Activated naive CD8-positive, alpha-beta T cell treated with anti-CD3 and anti-CD28 coated beads for 36 hours (primary cell): ENCODE results near the gene DMD. TPM values are rescaled to one million over a fixed set of nuclear protein-coding genes. Genes with fewer than 3 reads are reported as not detected.
"Not testable (repeated sequence)": the region's sequence is repeated elsewhere in the genome, so short reads cannot be mapped to it uniquely, and the experiment has no call there.

Experiments used
- DNase-seq: peaks from one replicate; pipeline ENCODE4 v3.0.0; 2021
- H3K27ac Mint-ChIP-seq: one replicate; pipeline ENCODE4 v1.8.0; 2022; ENCODE audit warnings: mild to moderate bottlenecking, moderate library complexity, mixed read lengths
- H3K27me3 Mint-ChIP-seq: one replicate; pipeline ENCODE4 v1.8.0; 2022; ENCODE audit warnings: mild to moderate bottlenecking, mixed read lengths
- H3K36me3 Mint-ChIP-seq: one replicate; pipeline ENCODE4 v1.8.0; 2021; ENCODE audit warnings: mild to moderate bottlenecking, mixed read lengths
- H3K4me1 Mint-ChIP-seq: one replicate; pipeline ENCODE4 v1.8.0; 2021; ENCODE audit warnings: mixed read lengths
- H3K4me3 Mint-ChIP-seq: one replicate; pipeline ENCODE4 v1.8.0; 2022; ENCODE audit warnings: mild to moderate bottlenecking, moderate library complexity, mixed read lengths
- H3K9me3 Mint-ChIP-seq: one replicate; pipeline ENCODE4 v1.8.0; 2022; ENCODE audit warnings: mixed read lengths
- total RNA-seq, 2 experiments: library from RNA; stranded (reverse); gene quantifications; one replicate each; pipeline ENCODE4 v1.2.3, GENCODE V29; 2021

DMD gene
- total RNA-seq, 2 experiments from 2014 or later = 0.08 to 0.46 TPM

GRCh38 chrX:32599156-32599555 is 612.2 kb downstream of the DMD start:
- H3K27ac Mint-ChIP-seq = no peak overlapping the region
- H3K4me1 Mint-ChIP-seq = no peaks in the 10 kb centered on the region
- DNase-seq = no peak
- H3K36me3 Mint-ChIP-seq = no peaks in the 10 kb centered on the region
- no peak overlapping the region for H3K4me3 Mint-ChIP-seq
- H3K9me3 Mint-ChIP-seq = no peaks in the 10 kb centered on the region
- H3K27me3 Mint-ChIP-seq = no peaks in the 10 kb centered on the region

DNA sequence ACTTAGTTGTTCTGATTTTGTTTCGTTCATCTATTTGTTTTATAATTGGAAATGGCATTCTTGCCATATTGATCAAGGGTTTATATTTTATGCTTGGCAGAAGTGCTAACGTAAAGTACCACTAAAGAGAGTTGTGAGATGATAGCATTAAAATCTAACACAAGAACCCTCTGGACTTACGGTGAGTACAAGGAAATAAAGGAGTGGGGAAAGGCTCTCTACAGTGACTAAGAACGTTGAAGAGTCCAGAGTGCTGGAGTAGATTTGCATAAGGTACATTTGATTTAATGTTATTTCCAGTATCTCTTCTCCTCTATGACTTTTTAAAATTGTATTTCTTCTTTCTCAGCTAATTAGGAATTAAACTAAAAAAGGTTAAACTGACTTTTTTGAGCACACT is 612.6 kb downstream of the DMD start:
- no peaks in the 10 kb centered on the region for H3K9me3 Mint-ChIP-seq
- no peaks in the 10 kb centered on the region for H3K27me3 Mint-ChIP-seq
- H3K36me3 Mint-ChIP-seq = no peaks in the 10 kb centered on the region
- DNase-seq = no peak
- no peak overlapping the region for H3K4me3 Mint-ChIP-seq
- no peaks in the 10 kb centered on the region for H3K4me1 Mint-ChIP-seq
- no peak overlapping the region for H3K27ac Mint-ChIP-seq

- H3K27ac Mint-ChIP-seq = no peak overlapping the region
- no peaks in the 10 kb centered on the region for H3K4me1 Mint-ChIP-seq
- no peak for DNase-seq
- H3K36me3 Mint-ChIP-seq = no peaks in the 10 kb centered on the region
- no peaks in the 10 kb centered on the region for H3K9me3 Mint-ChIP-seq
- no peak overlapping the region for H3K4me3 Mint-ChIP-seq
- H3K27me3 Mint-ChIP-seq = no peaks in the 10 kb centered on the region
These were observed 613.6 kb downstream of the DMD start for GRCh38 chrX:32597777-32598176.

DNA sequence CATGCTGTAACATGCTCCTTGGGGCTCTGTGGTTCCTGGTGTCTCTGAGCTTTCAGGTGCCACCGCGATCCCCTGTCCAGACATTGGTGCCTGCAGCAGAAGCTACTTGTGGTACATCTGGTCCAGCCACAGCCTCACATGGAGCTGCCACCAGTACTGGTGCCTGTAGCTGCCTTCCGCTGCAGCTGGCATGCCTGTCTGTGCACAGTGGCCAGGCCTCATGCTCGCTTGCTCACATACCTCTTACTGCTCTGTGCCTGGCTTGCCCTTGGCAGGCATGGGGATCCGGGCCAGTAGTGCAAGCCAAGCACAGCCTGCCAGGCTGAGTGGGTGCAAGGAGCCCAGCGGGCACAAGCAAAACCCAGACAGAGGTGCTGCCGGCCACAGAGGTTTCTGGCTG is 618.6 kb downstream of the DMD start:
- DNase-seq = no peak
- Mint-ChIP-seq H3K9me3 (no peaks in the 10 kb centered on the region), H3K36me3 (no peaks in the 10 kb centered on the region), H3K4me1 (no peaks in the 10 kb centered on the region), H3K27me3 (no peaks in the 10 kb centered on the region), H3K4me3 (no peak overlapping the region), H3K27ac (no peak overlapping the region)

- H3K27ac Mint-ChIP-seq = no peak overlapping the region
- H3K27me3 Mint-ChIP-seq = no peaks in the 10 kb centered on the region
- H3K4me1 Mint-ChIP-seq = no peaks in the 10 kb centered on the region
- no peaks in the 10 kb centered on the region for H3K36me3 Mint-ChIP-seq
- no peak overlapping the region for H3K4me3 Mint-ChIP-seq
- no peaks in the 10 kb centered on the region for H3K9me3 Mint-ChIP-seq
- DNase-seq = no peak
These were observed 619.8 kb downstream of the DMD start for GRCh38 chrX:32591589-32591988.

GRCh38 chrX:32582729-32583128 is 628.6 kb downstream of the DMD start:
- no peak for DNase-seq
- Mint-ChIP-seq H3K27me3 (no peaks in the 10 kb centered on the region), H3K36me3 (no peaks in the 10 kb centered on the region), H3K4me3 (no peak overlapping the region), H3K9me3 (no peaks in the 10 kb centered on the region), H3K27ac (no peak overlapping the region), H3K4me1 (no peaks in the 10 kb centered on the region)

DNA sequence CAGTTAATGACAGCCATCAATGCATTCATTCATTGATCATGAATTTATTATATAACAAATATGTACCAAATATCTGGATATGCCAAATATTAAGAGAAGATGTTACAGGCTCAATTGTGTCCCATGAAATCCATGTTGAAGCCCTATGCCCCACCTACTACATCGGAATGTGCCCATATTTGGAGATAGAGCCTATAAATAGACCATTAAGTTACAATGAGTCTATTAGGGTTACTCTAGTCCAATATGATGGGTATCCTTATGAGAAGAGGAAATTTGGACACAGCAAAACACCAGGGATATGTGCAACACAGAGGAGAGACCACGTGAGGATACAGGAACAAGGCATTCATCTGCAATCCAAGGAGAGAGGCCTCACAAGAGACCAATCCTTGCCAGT is 634.5 kb downstream of the DMD start:
- no peaks in the 10 kb centered on the region for H3K9me3 Mint-ChIP-seq
- no peaks in the 10 kb centered on the region for H3K36me3 Mint-ChIP-seq
- no peak overlapping the region for H3K27ac Mint-ChIP-seq
- no peaks in the 10 kb centered on the region for H3K27me3 Mint-ChIP-seq
- no peak for DNase-seq
- H3K4me3 Mint-ChIP-seq = no peak overlapping the region
- H3K4me1 Mint-ChIP-seq = no peaks in the 10 kb centered on the region

- no peaks in the 10 kb centered on the region for H3K4me1 Mint-ChIP-seq
- no peak for DNase-seq
- no peaks in the 10 kb centered on the region for H3K27me3 Mint-ChIP-seq
- no peaks in the 10 kb centered on the region for H3K9me3 Mint-ChIP-seq
- no peak overlapping the region for H3K27ac Mint-ChIP-seq
- H3K4me3 Mint-ChIP-seq = no peak overlapping the region
- H3K36me3 Mint-ChIP-seq = no peaks in the 10 kb centered on the region
These were observed 638.7 kb downstream of the DMD start for GRCh38 chrX:32572644-32573043.

DNA sequence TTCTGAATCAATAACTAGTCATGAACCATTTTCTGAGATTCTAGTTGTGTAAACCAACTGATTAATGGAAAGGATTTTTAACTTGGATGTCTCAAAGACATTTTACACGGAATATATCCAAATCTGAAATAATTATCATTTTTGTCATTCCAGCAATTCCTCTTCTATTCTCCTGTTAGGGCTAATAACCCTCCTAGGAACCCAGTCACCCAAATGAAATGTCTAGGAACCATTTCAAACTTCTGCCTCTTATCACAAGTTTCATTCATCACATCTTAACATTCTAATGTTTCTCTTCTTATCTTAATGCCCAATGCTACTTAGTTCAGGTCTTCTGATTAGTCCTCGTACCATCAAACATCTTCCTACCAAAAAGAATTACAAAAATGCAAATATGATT is 639.8 kb downstream of the DMD start:
- H3K4me3 Mint-ChIP-seq = no peak overlapping the region
- DNase-seq = no peak
- no peaks in the 10 kb centered on the region for H3K4me1 Mint-ChIP-seq
- H3K27me3 Mint-ChIP-seq = no peaks in the 10 kb centered on the region
- H3K36me3 Mint-ChIP-seq = no peaks in the 10 kb centered on the region
- H3K27ac Mint-ChIP-seq = no peak overlapping the region
- H3K9me3 Mint-ChIP-seq = no peaks in the 10 kb centered on the region

DNA sequence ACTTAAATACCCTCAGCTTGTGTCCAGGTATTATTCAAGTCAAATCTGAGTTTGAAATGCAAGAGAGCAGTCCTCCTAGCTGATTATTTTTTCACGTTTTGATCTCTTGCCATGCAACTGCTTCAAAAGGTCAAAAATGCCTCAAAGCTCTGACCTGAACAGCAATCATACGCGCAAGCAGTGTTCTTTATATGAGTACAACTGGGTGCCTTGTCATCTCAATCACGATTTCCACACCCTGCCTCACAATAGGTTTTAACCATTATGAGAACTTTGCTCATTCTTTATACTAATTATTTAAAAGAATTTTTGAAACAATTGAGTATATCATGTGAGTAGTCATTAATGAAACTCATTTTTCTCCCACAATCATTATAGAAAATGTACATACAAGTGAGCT is 649.1 kb downstream of the DMD start:
- Mint-ChIP-seq H3K27me3 (no peaks in the 10 kb centered on the region), H3K27ac (no peak overlapping the region), H3K4me3 (no peak overlapping the region), H3K9me3 (no peaks in the 10 kb centered on the region), H3K4me1 (no peaks in the 10 kb centered on the region), H3K36me3 (no peaks in the 10 kb centered on the region)
- DNase-seq = no peak

- no peaks in the 10 kb centered on the region for H3K36me3 Mint-ChIP-seq
- no peaks in the 10 kb centered on the region for H3K9me3 Mint-ChIP-seq
- no peaks in the 10 kb centered on the region for H3K4me1 Mint-ChIP-seq
- H3K27ac Mint-ChIP-seq = no peak overlapping the region
- no peak overlapping the region for H3K4me3 Mint-ChIP-seq
- DNase-seq = no peak
- no peaks in the 10 kb centered on the region for H3K27me3 Mint-ChIP-seq
These were observed 666.2 kb downstream of the DMD start for GRCh38 chrX:32545101-32545500.

GRCh38 chrX:32538554-32538953 is 672.8 kb downstream of the DMD start:
- H3K9me3 Mint-ChIP-seq = no peaks in the 10 kb centered on the region
- H3K4me3 Mint-ChIP-seq = no peak overlapping the region
- no peak for DNase-seq
- H3K27ac Mint-ChIP-seq = no peak overlapping the region
- H3K4me1 Mint-ChIP-seq = no peaks in the 10 kb centered on the region
- no peaks in the 10 kb centered on the region for H3K27me3 Mint-ChIP-seq
- H3K36me3 Mint-ChIP-seq = no peaks in the 10 kb centered on the region

DNA sequence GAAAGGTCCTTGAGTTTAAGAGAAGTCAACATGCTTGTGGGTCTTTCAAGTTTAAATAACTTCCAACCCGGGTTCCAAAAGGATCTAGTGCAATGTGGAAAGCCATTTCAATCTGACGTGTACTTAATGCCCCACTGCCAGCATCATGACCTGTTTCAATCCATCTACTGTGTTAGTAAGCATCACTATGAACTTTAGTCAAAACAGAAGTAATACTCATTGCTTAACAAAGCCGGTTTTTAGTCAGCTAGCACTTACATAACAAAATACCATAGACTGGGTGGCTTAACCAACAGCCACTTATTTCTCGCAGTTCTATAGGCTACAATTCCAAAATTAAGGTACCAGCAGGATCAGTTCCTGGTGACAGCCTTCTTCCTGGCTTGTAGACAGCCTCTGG is 677.5 kb downstream of the DMD start:
- Mint-ChIP-seq H3K27me3 (no peaks in the 10 kb centered on the region), H3K9me3 (no peaks in the 10 kb centered on the region), H3K4me1 (no peaks in the 10 kb centered on the region), H3K36me3 (no peaks in the 10 kb centered on the region), H3K27ac (no peak overlapping the region), H3K4me3 (no peak overlapping the region)
- DNase-seq = no peak

- no peaks in the 10 kb centered on the region for H3K27me3 Mint-ChIP-seq
- H3K4me1 Mint-ChIP-seq = no peaks in the 10 kb centered on the region
- no peak overlapping the region for H3K4me3 Mint-ChIP-seq
- H3K9me3 Mint-ChIP-seq = no peaks in the 10 kb centered on the region
- H3K36me3 Mint-ChIP-seq = no peaks in the 10 kb centered on the region
- no peak for DNase-seq
- no peak overlapping the region for H3K27ac Mint-ChIP-seq
These were observed 679.1 kb downstream of the DMD start for GRCh38 chrX:32532262-32532661.

DNA sequence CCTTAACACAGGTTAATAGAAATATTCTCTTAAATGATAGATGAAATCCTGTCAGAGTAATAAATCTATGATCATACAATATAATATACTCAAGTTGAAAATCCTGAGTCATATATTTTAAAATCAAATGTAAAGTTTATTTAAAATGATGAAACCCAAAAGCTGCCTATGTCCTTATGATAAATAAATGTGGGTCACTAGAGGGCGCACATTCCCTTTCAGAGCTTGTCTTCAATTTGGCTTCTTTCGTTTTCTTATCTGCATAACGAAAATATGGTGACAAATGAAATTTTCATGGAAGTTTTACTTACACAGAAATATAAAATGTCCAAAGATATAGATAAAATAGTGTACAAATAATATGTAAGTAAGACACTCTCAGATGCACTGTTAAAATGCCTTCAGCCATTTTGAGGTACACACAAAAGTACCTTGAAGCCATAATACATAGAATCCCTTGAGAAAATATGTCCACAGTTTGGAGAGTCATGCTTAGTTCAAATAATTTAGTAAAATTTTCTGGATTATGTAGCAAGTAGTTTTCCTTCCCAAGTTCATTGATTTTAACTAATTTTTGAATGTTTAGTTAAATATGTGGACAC is 680.4 kb downstream of the DMD start:
- Mint-ChIP-seq H3K9me3 (no peaks in the 10 kb centered on the region), H3K4me1 (no peaks in the 10 kb centered on the region), H3K27me3 (no peaks in the 10 kb centered on the region), H3K4me3 (no peak overlapping the region), H3K36me3 (no peaks in the 10 kb centered on the region), H3K27ac (no peak overlapping the region)
- no peak for DNase-seq

DNA sequence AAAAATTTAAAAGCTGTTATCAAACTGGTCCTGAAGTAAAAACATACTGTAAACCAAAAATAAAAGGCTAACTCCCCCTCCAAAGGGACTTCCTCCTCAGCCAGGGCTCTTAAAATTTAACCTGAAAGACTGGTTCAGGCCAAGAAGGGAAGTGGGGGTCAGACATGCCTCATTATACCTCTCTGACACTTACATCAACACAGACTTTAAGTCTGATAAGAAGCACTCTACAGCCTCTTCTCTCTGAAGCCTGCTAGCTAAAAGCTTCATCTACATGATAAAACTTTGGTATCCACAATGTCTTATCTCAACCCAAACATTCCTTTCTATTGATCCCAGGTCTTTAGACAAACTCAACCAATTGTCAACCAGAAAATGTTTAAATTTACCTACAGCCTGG is 682.9 kb downstream of the DMD start:
- H3K4me1 Mint-ChIP-seq, H3K4me3 Mint-ChIP-seq, H3K9me3 Mint-ChIP-seq, H3K27me3 Mint-ChIP-seq, DNase-seq, H3K36me3 Mint-ChIP-seq, H3K27ac Mint-ChIP-seq: not testable (repeated sequence)

DNA sequence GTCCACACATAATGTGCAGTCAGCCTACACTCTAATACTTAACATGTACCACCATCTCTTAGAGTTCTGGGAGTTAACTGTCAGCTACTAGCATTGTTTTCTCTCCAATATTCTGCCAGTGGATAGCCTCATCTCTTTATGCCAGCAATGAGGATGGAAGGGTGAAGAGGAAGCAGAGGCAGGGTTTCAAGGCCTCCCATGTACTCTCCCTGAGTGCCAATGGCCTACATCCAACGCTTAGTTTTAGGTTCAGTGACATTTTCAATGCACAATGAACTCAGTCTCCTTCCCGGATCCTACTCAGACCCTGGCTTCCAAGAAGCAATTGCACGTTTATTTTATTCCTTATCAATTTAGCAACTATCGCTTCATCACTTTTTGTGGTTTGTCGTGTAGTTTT is 686.1 kb downstream of the DMD start:
- Mint-ChIP-seq H3K9me3 (no peaks in the 10 kb centered on the region), H3K4me3 (no peak overlapping the region), H3K4me1 (no peaks in the 10 kb centered on the region)

More for the DNA sequence above, 686.1 kb downstream of the DMD start:
- H3K36me3 Mint-ChIP-seq = no peaks in the 10 kb centered on the region
- no peak for DNase-seq
- H3K27ac Mint-ChIP-seq = no peak overlapping the region
- no peaks in the 10 kb centered on the region for H3K27me3 Mint-ChIP-seq
